ENCODE measurements around the gene COL17A1.

COL17A1 gene

GRCh38 chr10:104077663-104078151 is 8.0 kb downstream of the COL17A1 start:
- TF ChIP-seq ZNF274 (IDR thresholded peaks at IDR 0.05; ENCODE audit: low read depth, low read length): no peak
- H3K4me3 ChIP-seq (ENCODE audit: low read length): no peak overlapping the region

- TF ChIP-seq ZNF274 (IDR thresholded peaks at IDR 0.05; ENCODE audit: low read depth, low read length): no peak
- H3K4me3 ChIP-seq (ENCODE audit: low read length): no peak overlapping the region
These were observed 8.4 kb downstream of the COL17A1 start for GRCh38 chr10:104077247-104077646.

- no peak overlapping the region for H3K4me3 ChIP-seq (ENCODE audit: low read length)
- no peak for TF ChIP-seq ZNF274 (IDR thresholded peaks at IDR 0.05; ENCODE audit: low read depth, low read length)
These were observed 8.9 kb downstream of the COL17A1 start for GRCh38 chr10:104076743-104077160.

- no peak overlapping the region for H3K4me3 ChIP-seq (ENCODE audit: low read length)
- no peak for TF ChIP-seq ZNF274 (IDR thresholded peaks at IDR 0.05; ENCODE audit: low read depth, low read length)
These were observed 11.2 kb downstream of the COL17A1 start for GRCh38 chr10:104074505-104074904.

- no peak for TF ChIP-seq ZNF274 (IDR thresholded peaks at IDR 0.05; ENCODE audit: low read depth, low read length)
These were observed 12.9 kb downstream of the COL17A1 start for GRCh38 chr10:104072786-104073185.

GRCh38 chr10:104069613-104070012 is 16.1 kb downstream of the COL17A1 start:
- no peak for TF ChIP-seq ZNF274 (IDR thresholded peaks at IDR 0.05; ENCODE audit: low read depth, low read length)
- H3K4me3 ChIP-seq (ENCODE audit: low read length): no peak overlapping the region

More at GRCh38 chr10:104072786-104073185, 12.9 kb downstream of the COL17A1 start:
- no peak overlapping the region for H3K4me3 ChIP-seq (ENCODE audit: low read length)

- TF ChIP-seq ZNF274 (IDR thresholded peaks at IDR 0.05; ENCODE audit: low read depth, low read length): no peak
- H3K4me3 ChIP-seq (ENCODE audit: low read length): no peak overlapping the region
These were observed 18.2 kb downstream of the COL17A1 start for GRCh38 chr10:104067525-104067924.

GRCh38 chr10:104066945-104067344 is 18.7 kb downstream of the COL17A1 start:
- TF ChIP-seq ZNF274 (IDR thresholded peaks at IDR 0.05; ENCODE audit: low read depth, low read length): no peak
- H3K4me3 ChIP-seq (ENCODE audit: low read length): no peak overlapping the region

GRCh38 chr10:104065748-104066147 is 19.9 kb downstream of the COL17A1 start:
- no peak overlapping the region for H3K4me3 ChIP-seq (ENCODE audit: low read length)
- no peak for TF ChIP-seq ZNF274 (IDR thresholded peaks at IDR 0.05; ENCODE audit: low read depth, low read length)

GRCh38 chr10:104061196-104061595 is 24.5 kb downstream of the COL17A1 start:
- TF ChIP-seq ZNF274 (IDR thresholded peaks at IDR 0.05; ENCODE audit: low read depth, low read length): no peak

GRCh38 chr10:104059364-104059763 is 26.3 kb downstream of the COL17A1 start:
- TF ChIP-seq ZNF274 (IDR thresholded peaks at IDR 0.05; ENCODE audit: low read depth, low read length): no peak
- no peak overlapping the region for H3K4me3 ChIP-seq (ENCODE audit: low read length)

More at GRCh38 chr10:104061196-104061595, 24.5 kb downstream of the COL17A1 start:
- H3K4me3 ChIP-seq (ENCODE audit: low read length): no peak overlapping the region

- TF ChIP-seq ZNF274 (IDR thresholded peaks at IDR 0.05; ENCODE audit: low read depth, low read length): no peak
- H3K4me3 ChIP-seq (ENCODE audit: low read length): no peak overlapping the region
These were observed 28.0 kb downstream of the COL17A1 start for GRCh38 chr10:104057717-104058116.

GRCh38 chr10:104056619-104057273 is 28.9 kb downstream of the COL17A1 start:
- no peak for TF ChIP-seq ZNF274 (IDR thresholded peaks at IDR 0.05; ENCODE audit: low read depth, low read length)
- no peak overlapping the region for H3K4me3 ChIP-seq (ENCODE audit: low read length)

GRCh38 chr10:104054430-104054829 is 31.2 kb downstream of the COL17A1 start:
- no peak for TF ChIP-seq ZNF274 (IDR thresholded peaks at IDR 0.05; ENCODE audit: low read depth, low read length)
- no peak overlapping the region for H3K4me3 ChIP-seq (ENCODE audit: low read length)

- no peak for TF ChIP-seq ZNF274 (IDR thresholded peaks at IDR 0.05; ENCODE audit: low read depth, low read length)
- no peak overlapping the region for H3K4me3 ChIP-seq (ENCODE audit: low read length)
These were observed 32.5 kb downstream of the COL17A1 start for GRCh38 chr10:104053201-104053600.

GRCh38 chr10:104052431-104052830 is 33.2 kb downstream of the COL17A1 start:
- no peak for TF ChIP-seq ZNF274 (IDR thresholded peaks at IDR 0.05; ENCODE audit: low read depth, low read length)
- H3K4me3 ChIP-seq (ENCODE audit: low read length): no peak overlapping the region
